Neural crest cell (in vitro differentiated cells): ENCODE results near the gene CDH5. TPM values are rescaled to one million over a fixed set of nuclear protein-coding genes. Genes with fewer than 3 reads are reported as not detected.
A peak's percentile ranks its signal among the peaks of the same experiment; 100 is the strongest.

Source experiments
- DNase-seq: peaks from one replicate; pipeline ENCODE4 v3.0.0; 2021; ENCODE audit warnings: low read depth, mixed read lengths, low spot score
- H3K27ac Mint-ChIP-seq: one replicate; pipeline ENCODE4 v1.8.0; 2021; ENCODE audit warnings: mild to moderate bottlenecking, mixed read lengths; ENCODE audit not compliant: unreplicated experiment
- H3K27me3 Mint-ChIP-seq: 2 replicates; pipeline ENCODE4 v1.8.0; 2021; ENCODE audit warnings: low read depth, mild to moderate bottlenecking, mixed read lengths
- H3K36me3 Mint-ChIP-seq: 2 replicates; pipeline ENCODE4 v1.8.0; 2021; ENCODE audit warnings: low read depth, mild to moderate bottlenecking, mixed read lengths
- H3K4me1 Mint-ChIP-seq: 2 replicates; pipeline ENCODE4 v1.8.0; 2021; ENCODE audit warnings: mixed read lengths
- H3K4me3 Mint-ChIP-seq: one replicate; pipeline ENCODE4 v1.8.0; 2021; ENCODE audit warnings: mild to moderate bottlenecking, mixed read lengths
- H3K9me3 Mint-ChIP-seq: 2 replicates; pipeline ENCODE4 v1.8.0; 2021; ENCODE audit warnings: mixed read lengths
- total RNA-seq: library from RNA; stranded (reverse); gene quantifications from 2 replicates; pipeline ENCODE4 v1.2.1, GENCODE V29; 2021
- TF ChIP-seq, protein P1 (sequence below): fragments of 200-600 bp; sonication (generic); conservative IDR thresholded peaks from 2 replicates; pipeline ENCODE4 v1.5.0; 2021; ENCODE audit warnings: antibody characterized with exemption, mild to moderate bottlenecking

CDH5 gene
- total RNA-seq, 1 donor from 2014 or later = 0.56 TPM

- H3K9me3 Mint-ChIP-seq = peaks cover 6% of the 10 kb centered on the region
- peaks cover 15% of the 10 kb centered on the region for H3K27me3 Mint-ChIP-seq
- H3K4me1 Mint-ChIP-seq = no peaks in the 10 kb centered on the region
- no peak overlapping the region for H3K27ac Mint-ChIP-seq
- DNase-seq = peak; percentile 74
- TF ChIP-seq, protein P1, sequence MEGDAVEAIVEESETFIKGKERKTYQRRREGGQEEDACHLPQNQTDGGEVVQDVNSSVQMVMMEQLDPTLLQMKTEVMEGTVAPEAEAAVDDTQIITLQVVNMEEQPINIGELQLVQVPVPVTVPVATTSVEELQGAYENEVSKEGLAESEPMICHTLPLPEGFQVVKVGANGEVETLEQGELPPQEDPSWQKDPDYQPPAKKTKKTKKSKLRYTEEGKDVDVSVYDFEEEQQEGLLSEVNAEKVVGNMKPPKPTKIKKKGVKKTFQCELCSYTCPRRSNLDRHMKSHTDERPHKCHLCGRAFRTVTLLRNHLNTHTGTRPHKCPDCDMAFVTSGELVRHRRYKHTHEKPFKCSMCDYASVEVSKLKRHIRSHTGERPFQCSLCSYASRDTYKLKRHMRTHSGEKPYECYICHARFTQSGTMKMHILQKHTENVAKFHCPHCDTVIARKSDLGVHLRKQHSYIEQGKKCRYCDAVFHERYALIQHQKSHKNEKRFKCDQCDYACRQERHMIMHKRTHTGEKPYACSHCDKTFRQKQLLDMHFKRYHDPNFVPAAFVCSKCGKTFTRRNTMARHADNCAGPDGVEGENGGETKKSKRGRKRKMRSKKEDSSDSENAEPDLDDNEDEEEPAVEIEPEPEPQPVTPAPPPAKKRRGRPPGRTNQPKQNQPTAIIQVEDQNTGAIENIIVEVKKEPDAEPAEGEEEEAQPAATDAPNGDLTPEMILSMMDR = peak; percentile 71
- H3K36me3 Mint-ChIP-seq = no peaks in the 10 kb centered on the region
- no peak overlapping the region for H3K4me3 Mint-ChIP-seq
Observed at GRCh38 chr16:66342294-66342900, 24.1 kb upstream of the CDH5 start.

DNA sequence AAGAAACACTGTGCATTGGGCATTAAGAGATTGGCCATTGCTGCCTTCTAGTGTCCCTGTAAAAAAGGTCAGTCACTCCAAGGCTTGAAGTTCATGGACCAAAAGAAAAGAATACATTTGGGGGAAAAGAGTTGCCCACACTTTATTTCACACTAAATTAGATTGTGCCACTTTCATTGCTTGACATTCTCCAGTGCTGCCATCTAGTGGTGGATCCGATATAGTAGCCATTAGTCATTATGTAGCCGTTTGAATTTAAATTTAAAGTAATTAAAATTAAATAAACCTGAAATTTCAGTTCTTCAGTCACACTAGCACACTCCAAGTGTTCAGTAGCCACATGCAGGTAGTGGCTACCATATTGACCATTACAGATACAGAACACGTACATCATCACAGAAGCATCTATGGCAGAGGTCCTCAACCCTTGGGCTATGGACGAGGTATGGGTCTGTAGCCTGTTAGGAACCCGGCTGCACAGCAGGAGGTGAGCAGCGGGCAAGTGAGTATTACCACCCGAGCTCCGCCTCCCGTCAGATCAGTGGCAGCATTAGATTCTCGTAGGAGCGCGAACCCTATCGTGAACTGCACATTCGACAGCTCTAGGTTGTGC is 21.9 kb upstream of the CDH5 start:
- TF ChIP-seq, protein P1 = peak; percentile 85
- peaks cover 27% of the 10 kb centered on the region for H3K27me3 Mint-ChIP-seq
- H3K36me3 Mint-ChIP-seq = no peaks in the 10 kb centered on the region
- H3K4me1 Mint-ChIP-seq = no peaks in the 10 kb centered on the region
- H3K27ac Mint-ChIP-seq = no peak overlapping the region
- peak; percentile 63 for DNase-seq
- H3K9me3 Mint-ChIP-seq = no peaks in the 10 kb centered on the region
- H3K4me3 Mint-ChIP-seq = no peak overlapping the region

DNA sequence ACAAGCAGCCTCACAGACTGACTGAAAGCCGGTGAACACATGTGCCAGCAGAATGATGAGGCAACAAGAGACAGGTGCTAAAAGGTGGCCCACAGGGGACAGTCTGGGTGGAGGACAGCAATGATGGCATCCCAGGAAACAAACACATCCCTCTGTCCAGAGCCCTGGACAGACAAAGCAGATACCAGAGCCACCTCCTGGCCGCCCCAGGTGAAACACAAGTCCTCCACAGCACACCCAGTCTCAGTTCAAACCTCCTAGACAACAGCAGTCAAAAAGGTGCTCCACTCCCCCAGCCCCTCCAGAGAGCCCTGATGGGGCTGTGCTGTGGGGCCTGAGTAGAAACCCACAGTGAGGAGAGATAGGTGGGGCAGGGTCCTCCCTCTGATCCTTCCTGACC is 20.3 kb upstream of the CDH5 start:
- Mint-ChIP-seq H3K36me3 (no peaks in the 10 kb centered on the region), H3K27me3 (peaks cover 28% of the 10 kb centered on the region), H3K9me3 (no peaks in the 10 kb centered on the region), H3K4me1 (no peaks in the 10 kb centered on the region), H3K27ac (no peak overlapping the region), H3K4me3 (no peak overlapping the region)
- DNase-seq = no peak
- TF ChIP-seq, protein P1 = no peak

DNA sequence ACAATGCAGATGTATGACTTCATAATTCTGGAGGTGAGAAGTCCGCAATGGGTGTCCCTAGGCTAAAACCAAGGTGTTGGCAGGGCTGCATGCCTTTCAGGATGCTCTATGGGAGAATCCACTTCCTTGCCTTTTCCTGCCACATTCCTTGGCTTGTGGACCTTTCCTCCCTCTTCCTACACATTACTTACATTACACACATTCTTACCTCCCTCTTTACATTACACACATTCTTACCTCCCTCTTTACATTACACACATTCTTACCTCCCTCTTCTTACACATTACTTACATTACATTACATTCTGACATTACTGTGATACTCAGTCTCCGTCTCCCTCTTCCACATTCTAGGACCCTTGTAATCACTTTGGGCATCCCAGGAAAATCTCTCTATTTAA is 14.2 kb upstream of the CDH5 start:
- Mint-ChIP-seq H3K9me3 (no peaks in the 10 kb centered on the region), H3K27ac (no peak overlapping the region), H3K27me3 (peaks cover 44% of the 10 kb centered on the region), H3K36me3 (no peaks in the 10 kb centered on the region), H3K4me3 (no peak overlapping the region), H3K4me1 (peaks cover 1% of the 10 kb centered on the region)
- TF ChIP-seq, protein P1 = no peak
- DNase-seq = no peak

DNA sequence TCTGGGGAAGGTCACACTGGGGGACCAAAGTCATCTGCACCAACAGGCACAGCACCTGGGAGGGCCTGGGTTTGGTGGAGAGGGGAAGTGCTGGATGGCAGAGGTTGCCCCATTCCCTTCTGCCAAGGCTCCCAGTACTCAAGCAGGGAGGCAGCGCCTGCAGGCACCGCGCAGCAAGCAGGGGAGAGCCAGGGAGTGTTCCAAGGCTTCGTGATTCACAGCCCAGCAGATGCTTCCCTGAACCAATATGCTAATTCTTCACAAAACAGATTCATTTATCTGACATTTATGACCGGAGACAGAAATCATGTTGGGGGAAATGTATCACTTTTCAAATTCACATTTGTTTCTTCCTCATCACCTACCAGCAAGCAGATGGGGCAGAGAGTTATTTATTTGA is 13.4 kb upstream of the CDH5 start:
- H3K9me3 Mint-ChIP-seq = no peaks in the 10 kb centered on the region
- peaks cover 47% of the 10 kb centered on the region for H3K27me3 Mint-ChIP-seq
- DNase-seq = no peak
- TF ChIP-seq, protein P1 = no peak
- H3K27ac Mint-ChIP-seq = no peak overlapping the region
- H3K4me3 Mint-ChIP-seq = no peak overlapping the region
- no peaks in the 10 kb centered on the region for H3K36me3 Mint-ChIP-seq
- H3K4me1 Mint-ChIP-seq = peaks cover 6% of the 10 kb centered on the region
